HG03064 (cell line): Measurements from ENCODE around the gene GOLPH3.
"Not testable (repeated sequence)": the region's sequence is repeated elsewhere in the genome, so short reads cannot be mapped to it uniquely, and the experiment has no call there.

ENCODE experiments used
- ATAC-seq: cut with Tn5 transposase; IDR thresholded peaks from one replicate; pipeline ENCODE4 v1.9.1; 2021; ENCODE audit warnings: low read depth; ENCODE audit not compliant: unreplicated experiment

Gene GOLPH3

DNA sequence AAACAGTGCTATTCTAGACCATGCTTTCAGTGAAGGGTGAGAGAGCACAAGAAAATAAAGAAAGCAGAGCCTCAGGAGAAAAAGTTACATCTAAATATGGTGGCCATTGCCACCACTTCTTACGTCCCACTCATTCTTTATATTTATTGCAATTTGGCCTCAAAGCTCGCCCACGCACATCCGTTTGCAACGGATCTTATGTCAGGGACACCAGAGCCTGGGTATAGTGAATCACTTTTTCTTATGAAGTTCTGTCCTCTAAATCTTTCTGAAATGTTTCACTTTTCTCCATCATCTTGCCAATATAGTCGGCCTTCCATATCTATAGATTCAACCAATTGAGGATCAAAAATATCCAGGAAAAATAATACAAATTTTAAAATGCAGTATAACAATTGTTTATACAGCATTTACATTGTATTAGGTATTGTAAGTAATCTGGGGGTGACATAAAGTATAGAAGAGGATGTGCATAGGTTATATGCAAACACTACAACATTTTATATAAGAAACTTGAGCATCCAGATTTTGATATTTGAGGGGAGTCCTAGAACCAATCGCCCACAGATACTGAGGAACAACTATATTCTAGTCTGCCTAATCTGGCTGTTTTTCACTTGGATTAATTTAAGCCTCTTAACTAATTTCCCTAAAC, 35.2 kb downstream of the GOLPH3 start:
- no peak for ATAC-seq

DNA sequence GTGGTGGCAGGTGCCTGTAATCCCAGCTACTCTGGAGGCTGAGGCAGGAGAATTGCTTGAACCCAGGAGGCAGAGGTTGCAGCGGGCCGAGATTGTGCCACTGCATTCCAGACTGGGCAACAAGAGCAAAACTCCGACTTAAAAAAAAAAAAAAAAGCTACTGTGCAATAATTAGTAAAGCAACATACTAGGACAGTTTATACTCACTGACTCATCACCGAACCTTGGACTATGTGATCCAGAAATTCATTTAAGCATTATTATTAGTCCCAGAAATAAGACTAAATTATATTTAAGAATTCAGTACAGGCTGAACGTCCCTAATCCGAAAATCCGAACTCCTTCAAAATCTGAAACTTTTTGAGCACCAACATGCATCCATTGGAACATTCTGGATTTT, 37.8 kb downstream of the GOLPH3 start:
- ATAC-seq, result no peak

DNA sequence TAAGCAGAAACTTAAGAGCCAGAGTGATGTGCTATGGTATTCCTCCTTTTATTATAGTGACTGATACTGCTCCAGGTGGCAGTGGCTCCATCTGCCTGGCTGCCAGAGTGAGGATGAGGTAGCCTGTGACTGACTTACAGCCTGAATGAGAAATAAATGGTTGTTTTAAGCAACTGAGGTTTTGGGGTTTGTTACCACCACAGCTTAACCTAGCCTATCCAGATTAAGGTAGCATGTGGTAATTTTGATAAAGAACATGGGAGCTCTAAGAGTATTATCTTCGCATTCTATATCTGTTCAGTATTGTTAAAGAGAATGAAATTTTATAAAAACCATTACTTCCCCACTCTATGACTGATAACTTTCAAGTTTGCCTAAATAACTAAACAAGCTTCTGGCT, 39.0 kb downstream of the GOLPH3 start:
- no peak for ATAC-seq

DNA sequence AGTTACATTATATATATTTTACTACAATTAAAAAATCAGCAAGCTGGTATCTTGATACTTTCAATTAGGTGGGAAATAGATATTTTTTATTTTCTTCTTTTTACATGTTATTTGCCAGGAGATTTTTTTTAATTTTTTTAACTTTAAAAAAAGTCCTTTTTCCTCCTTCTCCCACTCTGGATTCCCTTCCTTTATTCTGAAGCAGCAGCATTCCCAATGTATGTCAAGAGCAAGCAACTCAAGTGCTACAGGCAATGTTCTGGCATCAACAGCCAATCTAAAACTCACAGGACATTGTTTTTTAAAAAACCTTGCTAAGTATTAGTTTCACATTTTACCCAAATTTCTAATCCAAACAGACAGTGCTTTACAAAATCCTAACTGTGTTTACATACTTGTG, 41.4 kb downstream of the GOLPH3 start:
- no peak for ATAC-seq

DNA sequence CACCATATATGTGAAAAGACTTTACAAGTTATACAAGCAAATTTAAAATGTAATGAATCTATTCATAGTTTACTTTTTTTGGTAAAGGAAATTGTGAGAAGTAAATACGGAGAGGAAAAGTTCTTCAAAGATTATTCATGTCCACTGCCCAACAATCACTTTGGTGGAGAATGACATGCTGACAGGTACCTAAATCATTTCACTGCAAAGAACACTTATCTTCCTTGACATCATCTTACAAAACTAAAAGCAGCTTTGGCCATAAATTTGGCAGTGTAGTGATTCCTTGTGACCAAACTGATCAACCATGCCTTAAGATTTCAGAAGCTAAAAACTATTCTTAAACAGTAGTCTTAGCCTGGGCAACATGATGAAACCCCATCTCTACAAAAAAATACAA, 42.5 kb downstream of the GOLPH3 start:
- no peak for ATAC-seq

DNA sequence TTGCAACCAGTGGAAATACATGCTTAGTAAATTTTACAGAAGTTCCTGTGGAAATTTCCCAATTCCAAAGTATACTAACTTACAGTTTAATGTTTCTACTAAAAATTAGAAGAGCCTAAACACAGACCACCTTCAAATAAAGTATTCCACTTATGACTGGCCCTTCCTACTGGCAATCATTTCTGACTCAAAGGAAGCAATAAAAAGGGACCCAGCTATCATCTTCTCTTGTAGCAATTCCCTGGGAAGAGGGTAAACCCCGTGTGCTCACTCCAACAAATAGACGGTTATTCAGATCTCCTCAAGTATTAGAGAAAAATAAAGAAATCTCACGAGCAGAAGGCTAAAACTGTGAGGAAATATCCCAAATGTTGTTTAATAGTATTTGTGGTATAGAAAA, 43.3 kb downstream of the GOLPH3 start:
- ATAC-seq, result no peak

DNA sequence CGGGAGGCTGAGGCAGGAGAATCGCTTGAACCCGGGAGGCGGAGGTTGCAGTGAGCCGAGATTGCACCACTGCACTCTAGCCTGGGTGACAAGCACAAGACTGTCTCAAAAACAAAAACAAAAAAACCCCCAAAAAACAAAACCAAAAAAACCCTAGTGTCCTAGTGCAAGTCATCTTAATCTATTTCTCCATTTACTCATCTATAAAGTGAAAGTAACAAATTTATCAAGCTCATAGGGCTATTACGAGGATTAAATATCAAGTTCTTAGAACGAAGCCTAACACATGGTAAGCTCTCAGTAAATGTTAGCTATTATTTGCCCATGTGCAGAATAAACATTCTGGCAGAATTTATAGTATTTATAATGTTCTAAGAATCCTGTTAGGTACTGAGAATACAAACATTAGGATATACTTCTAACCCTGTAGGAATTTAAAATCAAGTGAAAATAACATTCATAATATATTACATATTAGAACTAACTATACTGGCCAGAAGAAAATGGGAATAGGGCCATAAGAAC, 45.0 kb downstream of the GOLPH3 start:
- ATAC-seq, result no peak

DNA sequence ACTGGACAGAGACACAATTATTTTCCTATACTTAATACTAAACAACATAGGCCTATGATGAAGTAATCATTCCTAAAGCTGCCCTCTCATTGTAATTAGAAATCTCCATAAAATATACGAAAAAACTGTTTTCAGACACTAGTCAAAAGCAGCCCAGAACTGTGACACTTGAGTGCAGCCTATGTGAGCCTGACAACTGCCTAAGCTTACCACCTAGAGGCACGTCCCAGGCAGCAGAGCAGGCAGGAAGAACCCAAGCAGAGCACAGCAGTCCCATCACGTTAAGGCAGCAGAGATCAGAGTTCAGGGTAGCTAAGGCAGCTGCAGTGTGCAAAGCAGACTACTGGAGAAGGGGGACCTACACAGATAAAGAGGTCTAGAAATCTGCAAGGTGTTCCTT, 46.4 kb downstream of the GOLPH3 start:
- ATAC-seq, result no peak

DNA sequence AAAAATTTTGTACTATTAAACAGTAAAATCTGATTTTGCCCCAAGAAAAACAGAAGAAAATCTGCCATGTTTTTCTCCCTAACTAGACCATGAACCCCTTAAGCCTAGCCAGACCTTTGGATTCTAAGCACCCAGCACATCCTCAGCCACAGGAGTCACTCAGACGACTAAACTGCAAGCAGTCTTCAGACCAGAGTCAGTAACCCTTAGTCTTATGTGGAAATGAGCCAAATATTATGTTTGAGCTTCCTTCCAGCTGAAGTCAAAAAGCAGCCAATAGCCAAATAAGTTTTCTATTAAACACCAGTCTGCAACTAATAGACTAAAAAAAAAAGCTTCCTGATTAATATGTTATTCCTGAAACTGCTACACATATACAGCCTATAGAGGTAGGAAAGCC, 47.4 kb downstream of the GOLPH3 start:
- no peak for ATAC-seq

DNA sequence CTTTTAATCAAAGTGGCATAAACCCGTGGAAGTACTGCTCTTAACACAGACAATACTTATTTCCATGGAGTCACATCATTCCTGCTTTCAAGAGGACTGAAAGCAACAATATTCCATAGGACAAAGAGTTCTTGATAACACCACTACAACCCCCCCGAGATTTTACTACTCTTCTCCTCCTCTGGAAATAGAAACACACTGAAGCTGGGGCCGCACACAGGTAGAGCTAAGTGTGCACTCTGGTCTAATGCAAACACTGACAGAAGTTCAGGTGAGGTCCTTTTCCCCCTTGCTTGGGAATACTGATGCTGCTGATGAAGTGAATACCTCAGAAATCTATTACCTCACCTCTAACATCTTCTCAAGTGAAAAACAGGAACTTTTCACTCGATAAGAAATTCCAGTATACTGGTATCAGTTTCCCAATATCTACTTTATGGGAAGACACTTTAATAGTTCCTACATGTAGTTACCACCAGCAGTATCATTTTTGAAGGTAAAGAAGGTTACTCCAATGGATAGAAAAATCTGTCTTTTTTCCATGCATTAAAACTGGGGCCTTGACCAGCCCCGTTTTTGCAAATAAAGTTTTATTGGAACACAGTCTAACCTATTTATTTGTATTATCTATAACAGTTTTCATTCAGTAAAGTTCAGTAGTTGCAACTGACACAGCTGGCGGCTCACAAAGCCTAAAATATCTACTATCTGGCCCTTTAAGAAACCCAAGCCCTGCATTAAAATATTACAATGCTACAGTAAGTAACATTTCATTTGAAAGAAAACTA, 50.0 kb downstream of the GOLPH3 start:
- no peak for ATAC-seq

DNA sequence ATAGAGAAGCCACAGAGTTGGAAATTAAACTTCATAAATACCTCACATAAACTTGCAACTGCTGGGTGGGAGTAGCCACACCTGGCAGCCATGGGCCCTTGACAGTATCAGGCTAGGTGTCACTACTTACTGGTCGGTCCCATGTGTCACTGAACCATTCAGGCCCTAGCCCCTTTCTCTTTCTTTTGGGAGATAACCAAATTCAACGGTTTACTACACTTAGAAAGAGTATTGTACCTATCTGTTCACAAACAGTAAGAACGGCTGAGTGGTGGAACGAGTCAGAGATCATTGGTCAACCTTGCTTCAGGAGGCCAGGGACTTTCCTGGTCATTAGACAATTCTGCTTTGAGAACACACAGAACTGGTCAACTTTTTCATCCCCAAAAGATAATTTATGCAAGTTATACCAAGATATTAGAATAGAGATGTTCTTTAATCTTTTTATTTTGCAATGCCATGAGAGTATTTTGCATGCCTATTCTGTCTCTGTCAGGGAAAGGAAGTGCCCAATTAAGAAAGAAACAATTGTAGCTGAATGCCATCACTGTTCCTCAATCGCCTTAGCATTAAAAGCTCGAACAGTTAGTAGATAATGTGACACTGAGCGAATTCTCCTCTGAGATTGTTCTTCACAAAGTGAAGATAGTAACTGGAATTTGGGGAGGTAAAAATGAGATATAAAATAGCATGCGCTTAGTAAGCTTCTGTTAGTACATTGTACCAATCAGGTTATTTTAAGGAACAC, 50.9 kb downstream of the GOLPH3 start:
- peak; percentile 57 for ATAC-seq

DNA sequence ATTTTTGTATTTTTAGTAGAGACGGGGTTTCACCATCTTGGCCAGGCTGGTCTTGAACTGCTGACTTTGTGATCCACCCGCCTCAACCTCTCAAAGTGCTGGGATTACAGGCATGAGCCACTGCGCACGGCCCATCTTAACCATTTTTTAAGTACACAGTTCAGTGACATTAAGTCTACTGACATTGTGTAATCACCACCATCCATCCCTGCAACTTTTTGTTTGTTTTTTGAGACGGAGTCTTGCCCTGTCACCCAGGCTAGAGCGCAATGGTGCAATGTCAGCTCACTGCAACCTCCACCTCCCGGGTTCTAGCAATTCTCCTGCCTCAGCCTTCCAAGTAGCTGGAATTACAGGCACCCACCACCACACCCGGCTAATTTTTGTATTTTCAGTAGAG, 55.2 kb downstream of the GOLPH3 start:
- ATAC-seq, result not testable (repeated sequence)

DNA sequence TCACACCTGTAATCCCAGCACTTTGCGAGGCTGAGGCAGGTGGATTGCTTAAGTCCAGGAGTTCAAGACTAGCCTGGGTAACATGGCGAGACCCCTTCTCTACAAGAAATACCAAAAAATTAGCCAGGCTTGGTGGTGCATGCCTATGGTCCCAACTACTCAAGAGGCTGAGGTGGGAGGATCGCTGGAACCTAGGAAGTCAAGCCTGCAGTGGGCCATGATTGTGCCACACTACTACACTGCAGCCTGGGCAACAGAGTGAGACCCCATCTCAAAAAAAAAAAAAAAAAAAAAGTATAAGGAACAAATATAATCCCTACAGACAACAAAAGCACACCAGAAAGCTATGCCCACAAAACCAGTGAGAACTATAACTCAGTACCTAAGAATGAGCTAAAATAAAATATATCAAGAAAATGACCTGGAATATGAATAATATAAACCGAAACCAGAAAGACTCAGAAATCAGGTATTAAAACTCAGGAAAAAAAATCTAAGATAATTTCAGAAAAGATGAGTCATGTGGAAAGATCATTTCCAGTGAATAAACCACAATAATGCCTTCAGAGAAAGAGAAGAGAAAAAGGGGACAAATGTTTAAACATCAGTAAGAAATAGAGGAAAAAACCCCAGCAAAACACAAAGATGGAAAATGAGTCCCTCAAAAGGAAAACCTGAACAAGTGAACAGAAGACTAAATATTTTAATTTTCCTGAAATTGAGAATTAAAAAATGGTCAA, 57.4 kb downstream of the GOLPH3 start:
- ATAC-seq, result no peak

DNA sequence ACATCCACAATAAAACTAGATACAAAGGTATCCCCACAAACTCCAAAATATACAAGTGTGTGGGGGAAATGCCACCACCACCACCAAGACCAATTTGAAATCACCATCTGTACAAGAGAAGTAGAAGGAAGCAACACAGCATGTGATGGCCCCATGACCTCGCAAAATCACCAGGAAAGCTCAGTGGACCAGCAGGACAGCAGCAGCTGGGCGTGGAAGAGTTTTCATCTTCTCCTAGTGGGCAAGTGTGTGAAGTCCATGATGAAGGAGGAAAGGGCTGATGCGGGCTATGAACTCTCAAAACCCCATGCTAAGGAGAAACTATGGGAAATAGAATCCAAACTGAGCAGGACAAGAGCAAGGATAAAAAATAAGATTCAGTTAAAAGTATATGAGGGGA, 58.1 kb downstream of the GOLPH3 start:
- ATAC-seq, result no peak

DNA sequence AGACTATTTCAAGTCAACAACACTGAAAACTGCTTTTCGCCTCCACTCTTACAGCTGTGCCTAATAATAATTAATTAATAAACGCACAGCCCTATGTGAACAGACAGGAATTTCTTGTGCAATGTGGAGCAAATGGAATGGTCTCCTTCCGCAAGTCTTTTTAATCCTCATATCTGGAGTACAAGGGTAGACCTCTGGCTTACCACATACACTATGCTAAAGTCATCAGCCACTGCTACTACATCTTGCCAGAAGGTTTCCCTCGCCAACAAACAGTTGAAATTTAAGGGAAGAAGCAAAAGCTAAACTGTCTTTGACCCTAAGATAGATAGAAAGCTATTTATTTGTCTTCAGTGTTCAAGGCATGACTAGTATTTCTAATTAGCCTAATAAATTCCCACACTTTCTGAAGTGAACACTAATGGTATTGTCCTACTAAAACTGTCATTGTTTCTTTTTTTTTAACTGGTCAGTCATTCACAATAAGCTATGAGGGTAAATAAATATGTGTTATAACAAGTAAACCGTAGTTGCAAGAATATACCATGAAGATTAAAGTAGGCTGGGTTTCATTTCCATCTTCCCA, 63.9 kb downstream of the GOLPH3 start:
- no peak for ATAC-seq

DNA sequence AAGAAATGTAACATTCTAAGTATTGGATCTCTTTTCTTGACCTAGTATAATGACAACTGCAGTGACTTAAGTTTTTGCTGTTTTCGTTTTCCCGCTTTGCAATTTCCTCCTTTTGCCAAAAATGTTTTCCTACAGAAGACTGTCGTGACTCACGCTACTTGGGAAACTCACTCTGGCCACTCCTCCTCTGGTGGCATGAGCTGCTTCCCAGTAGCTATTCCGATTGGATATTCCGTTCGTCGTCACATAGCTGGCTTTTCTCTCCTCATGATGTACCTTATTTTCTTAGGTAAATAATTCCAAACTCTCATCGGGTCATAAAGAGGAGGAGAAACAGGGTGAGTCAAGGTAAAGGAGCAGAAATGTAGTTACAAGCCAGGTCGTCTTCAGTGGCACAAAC, 64.9 kb downstream of the GOLPH3 start:
- ATAC-seq, result no peak

DNA sequence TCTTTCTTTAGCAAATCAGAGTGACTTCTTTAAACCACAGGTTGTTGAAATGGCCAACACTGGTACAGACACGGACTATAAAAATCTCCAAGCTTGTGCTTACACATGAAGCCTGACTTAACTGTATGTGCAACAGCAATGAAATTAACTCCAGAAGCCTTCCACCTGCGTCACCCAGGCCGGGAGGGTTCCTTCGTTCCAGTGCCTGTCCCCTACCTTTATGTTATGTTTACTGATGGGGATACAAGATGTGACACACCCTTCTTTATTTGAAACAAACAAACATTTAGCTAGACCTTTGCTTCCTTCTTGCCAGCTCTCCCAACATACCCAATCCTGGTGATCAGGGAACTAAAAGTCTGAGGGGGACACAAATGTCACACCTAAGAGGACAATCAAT, 66.0 kb downstream of the GOLPH3 start:
- ATAC-seq, result no peak

DNA sequence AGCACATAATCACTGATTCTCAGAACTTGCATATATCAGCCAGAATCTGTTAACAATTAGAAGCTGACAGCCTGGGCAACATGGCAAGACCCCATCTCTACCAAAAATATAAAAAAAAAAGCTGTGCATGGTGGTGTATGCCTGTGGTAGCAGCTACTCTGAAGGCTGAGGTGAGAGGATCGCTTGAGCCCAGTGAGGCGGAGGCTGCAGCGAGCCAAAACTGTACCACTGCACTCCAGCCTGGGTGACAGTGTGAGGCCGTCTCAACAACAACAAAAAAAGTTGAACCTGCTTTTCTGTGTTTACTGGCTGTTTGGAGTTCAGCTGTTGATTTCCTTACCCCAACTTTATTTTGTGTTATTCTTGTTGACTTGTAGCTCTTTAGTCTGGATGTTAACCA, 66.8 kb downstream of the GOLPH3 start:
- no peak for ATAC-seq

DNA sequence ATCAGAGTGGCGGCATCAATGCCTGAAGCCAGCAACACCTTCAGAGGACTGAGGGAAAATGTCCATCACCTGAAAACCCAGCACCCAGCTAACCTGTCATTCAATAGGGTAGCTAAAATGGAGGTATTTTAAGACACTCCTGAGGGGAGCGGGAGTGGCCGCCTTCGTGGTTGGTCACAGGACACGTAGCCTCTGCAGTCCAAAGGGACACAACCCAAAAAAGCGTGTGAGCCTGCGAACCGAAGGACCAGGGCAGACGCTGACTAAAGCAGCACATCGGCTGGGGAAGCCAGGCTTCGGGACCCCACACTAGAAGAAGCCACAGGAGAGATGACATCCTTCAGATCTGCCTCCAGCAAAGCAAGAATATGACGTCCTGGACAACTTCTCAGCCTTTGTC, 70.6 kb downstream of the GOLPH3 start:
- no peak for ATAC-seq

DNA sequence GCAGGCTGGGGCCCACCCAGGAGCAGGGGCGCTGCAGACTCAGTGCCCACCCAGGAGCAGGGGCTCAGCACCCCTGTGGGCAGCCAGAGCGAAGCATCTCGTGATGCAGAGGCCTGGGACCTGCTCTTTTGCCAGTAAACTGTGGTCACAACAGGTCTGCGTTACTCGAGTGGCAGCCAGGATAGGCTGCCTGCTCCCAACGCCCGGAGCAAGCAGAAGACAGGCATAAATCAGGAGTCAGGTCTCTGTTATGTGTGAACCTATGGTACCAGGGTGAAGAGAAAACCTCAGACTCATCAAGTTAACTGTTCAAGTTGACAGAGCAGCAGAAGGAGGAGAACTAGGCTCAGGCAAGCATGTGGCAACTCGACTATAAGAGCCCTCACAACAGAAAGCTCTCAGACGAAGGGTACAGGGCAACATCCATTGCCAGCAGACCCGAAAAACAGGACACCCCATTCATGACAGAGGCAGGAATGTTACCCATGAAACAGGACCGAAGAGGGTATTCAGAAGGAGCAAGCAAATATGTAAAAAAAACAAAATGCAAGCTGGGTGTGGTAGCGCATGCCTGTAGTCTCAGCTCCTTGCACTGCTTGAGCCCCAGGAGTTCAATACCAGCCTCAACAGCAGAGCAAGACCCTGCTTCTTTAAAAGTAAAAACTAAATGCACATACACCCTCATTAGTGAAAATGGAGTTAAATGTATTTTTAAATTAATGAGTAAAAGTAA, 71.7 kb downstream of the GOLPH3 start:
- ATAC-seq, result no peak
